Activated T-cell treated with anti-CD3 and anti-CD28 coated beads for 48 hours (primary cell): ENCODE measurements around the gene WDFY2.
"Not testable (repeated sequence)": the region's sequence is repeated elsewhere in the genome, so short reads cannot be mapped to it uniquely, and the experiment has no call there.

Experiments
- DNase-seq: peaks from one replicate; pipeline ENCODE4 v3.0.0-alpha.2; 2020; ENCODE audit warnings: low read depth

Gene WDFY2

DNA sequence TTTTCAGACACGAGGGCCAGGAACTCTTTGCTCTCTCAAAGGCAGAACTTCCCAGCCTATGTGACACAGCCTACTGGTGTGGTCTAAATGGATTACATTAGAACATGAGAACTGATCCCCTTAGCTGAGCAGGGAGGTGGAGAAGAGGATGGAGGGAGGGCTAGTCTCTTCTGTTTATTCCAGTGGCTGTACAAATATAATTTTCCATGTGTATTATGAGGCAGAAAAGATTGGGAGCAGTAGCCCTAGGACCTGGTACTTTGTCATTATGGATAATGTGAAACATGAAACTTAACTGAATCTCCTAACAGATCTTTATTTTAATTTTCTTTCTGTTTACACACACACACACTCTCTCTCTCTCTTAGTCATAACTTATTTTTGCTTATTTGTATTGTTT lies 82.1 kb downstream of the WDFY2 start:
- DNase-seq: no peak

DNA sequence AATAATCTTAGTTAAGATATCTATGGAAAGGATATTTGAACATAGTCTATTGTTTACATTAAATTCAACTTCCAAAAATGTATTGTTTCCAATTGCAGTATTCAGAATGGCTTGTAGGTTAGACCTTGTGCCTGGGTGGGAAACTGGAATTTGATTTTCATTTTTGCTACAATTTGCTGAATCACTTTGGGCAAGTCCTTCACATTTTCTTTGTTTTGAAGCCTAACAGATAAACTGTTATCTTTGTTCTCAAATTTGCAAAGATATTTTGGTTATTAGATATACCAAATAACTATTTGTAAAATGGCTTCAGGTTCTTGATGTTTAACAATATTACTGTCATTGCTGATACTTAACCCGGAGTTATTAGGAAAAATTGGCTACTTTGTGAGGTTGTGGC lies 82.6 kb downstream of the WDFY2 start:
- DNase-seq: no peak

DNA sequence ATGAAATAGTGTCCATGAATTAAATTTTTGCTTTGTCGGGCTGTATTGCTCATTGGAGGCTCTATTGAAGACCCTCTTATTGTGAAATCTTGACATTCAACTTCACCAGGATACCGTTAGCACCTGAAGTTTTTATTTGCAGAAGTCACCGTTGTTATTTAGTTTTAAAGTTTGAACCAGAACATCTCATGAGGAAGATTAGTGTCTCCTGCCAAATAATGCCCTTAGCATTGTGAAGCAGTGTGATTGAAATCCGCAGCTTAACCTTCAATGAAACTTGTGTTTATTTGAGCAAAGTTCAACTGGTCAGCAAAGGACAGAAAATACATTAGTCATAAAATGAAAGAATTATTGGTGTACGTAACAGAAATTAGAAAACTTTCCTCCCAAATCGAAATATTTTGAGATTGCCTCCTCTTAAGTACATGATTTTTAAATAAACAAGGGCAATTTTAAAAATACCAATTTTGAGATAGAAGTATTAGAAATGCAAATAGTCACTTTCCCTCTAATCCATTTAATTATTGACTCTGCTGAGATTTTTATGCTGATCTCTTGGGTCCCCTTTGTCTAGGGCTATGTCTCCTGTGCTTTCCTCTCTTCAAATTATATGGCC lies 84.4 kb downstream of the WDFY2 start:
- no peak for DNase-seq

- no peak for DNase-seq
Measured at GRCh38 chr13:51673165-51673564, 88.9 kb downstream of the WDFY2 start.

DNA sequence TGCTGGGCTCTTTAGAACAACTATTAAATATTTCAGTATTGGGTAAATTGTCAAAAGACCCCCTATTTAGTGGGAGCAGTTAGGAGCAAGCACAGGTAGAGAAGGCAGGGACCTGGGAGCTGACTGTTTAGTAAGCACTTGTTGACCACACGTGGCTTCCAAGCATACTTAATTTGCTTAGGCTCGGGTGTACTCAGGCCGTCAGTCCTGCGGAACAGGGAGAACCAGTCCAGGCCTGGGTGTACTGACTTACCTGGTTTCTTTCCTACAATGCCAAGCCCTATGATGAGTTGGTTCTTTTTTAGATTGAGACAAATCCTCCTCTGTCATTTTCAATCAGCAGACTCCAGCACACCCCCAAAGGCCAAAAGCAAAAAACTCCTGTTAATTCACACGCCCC lies 90.0 kb downstream of the WDFY2 start:
- DNase-seq: no peak

- DNase-seq: no peak
Measured at GRCh38 chr13:51675385-51675784, 91.1 kb downstream of the WDFY2 start.

DNA sequence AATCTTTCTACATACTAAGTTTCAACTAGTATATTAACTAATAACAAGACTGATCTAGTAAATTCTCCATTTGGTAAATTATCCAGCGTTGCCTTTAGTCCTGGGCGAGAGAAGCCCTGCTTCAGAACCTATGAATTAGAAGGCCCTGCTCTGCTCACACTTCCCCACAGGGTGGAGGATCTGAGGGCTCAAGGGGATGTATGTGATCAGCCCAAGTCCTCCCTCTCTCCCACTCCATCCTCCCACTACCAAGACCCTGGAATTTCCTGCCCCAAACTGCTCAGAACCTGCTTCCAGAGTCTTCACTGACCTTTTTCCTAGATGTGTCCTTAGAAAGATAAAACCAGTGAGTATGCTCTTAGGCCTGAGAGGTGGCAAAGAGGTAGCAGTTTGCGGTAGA lies 91.6 kb downstream of the WDFY2 start:
- no peak for DNase-seq

DNA sequence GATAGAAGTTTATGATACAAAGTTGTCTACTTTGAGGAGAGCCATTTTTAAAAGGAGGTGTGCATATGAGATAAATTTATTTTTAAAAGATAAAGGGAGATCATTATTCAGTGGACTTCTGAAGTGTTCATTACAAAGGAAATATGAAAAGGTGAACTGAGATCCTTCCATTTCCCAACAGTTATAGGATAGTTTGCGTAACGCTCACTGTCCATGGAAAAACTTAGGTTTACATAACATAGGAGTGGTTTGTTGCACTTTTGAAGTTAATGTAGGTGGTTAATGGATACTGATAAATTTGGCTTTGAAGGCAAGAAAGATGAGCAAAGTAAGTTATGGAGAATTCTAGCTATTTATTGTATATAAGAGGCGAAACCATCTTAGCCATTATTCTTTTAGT lies 92.5 kb downstream of the WDFY2 start:
- no peak for DNase-seq

DNA sequence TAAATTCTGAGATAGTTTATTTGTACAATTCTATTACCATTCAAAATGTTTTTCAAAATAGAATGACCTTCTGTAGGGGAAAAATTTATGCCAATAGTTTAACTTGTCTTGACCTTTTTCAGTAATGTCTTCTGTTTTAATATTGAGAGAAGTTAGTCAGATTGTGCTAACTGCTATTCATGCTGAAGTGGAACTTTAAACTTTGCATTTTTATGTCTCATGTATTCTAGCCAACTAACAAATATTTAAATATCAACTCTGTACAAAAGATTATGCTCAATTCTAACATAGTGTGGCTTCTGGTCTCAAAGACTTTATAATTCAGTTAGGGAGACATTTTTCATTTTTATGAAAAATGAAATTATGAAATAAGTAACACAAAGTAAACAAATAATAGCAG lies 94.2 kb downstream of the WDFY2 start:
- DNase-seq: no peak

- DNase-seq: no peak
Measured at GRCh38 chr13:51679616-51680015, 95.4 kb downstream of the WDFY2 start.

GRCh38 chr13:51681037-51681678 lies 96.9 kb downstream of the WDFY2 start:
- DNase-seq: no peak

- DNase-seq: no peak
Measured at GRCh38 chr13:51682686-51683085, 98.4 kb downstream of the WDFY2 start.

- no peak for DNase-seq
Measured at GRCh38 chr13:51683597-51683996, 99.3 kb downstream of the WDFY2 start.

- DNase-seq: no peak
Measured at GRCh38 chr13:51684076-51684475, 99.8 kb downstream of the WDFY2 start.

GRCh38 chr13:51687947-51688714 lies 103.9 kb downstream of the WDFY2 start:
- DNase-seq: no peak

GRCh38 chr13:51688937-51689662 lies 104.8 kb downstream of the WDFY2 start:
- no peak for DNase-seq

DNA sequence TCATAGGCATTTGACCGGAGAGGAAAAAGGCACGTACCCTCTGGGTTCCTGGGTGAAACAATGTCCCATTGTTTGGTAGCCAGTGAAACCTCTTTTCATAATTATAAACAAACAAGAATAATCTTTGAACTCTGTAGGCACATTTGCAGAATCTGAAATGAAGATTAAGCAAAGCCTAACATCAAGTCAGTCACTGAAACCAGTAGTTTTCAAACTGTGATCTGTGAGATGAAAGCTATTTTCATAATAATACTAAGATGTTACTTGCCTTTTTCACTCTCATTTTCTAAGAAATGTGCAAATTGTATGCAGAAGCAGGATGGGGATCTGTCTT lies 105.4 kb downstream of the WDFY2 start:
- no peak for DNase-seq

DNA sequence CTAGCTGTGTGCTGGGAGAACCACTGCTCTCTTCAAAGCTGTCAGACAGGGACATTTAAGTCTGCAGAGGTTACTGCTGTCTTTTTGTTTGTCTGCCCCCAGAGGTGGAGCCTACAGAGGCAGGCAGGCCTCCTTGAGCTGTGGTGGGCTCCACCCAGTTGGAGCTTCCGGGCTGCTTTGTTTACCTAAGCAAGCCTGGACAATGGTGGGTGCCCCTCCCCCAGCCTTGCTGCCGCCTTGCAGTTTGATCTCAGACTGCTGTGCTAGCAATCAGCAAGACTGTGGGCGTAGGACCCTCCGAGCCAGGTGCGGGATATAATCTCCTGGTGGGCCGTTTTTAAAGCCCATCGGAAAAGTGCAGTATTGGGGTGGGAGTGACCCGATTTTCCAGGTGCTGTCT lies 111.4 kb downstream of the WDFY2 start:
- DNase-seq: not testable (repeated sequence)

DNA sequence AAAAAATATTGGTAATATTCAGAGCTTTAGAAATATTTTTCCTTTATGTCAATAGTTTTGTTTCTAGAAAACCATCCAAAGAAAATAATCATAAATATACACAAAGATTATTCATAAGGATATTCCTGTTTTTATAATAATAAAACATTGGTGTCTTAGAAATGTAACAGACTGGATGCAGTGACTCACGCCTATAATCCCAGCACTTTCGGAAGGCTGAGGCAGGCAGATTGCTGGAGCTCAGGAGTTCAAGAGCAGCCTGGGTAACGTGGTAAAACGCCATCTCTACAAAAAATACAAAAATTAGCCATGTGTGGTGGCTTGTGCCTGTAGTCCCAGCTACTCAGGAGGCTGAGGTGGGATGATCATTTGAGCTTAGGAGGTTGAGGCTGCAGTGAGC lies 112.9 kb downstream of the WDFY2 start:
- DNase-seq: no peak

- no peak for DNase-seq
Measured at GRCh38 chr13:51697855-51698254, 113.6 kb downstream of the WDFY2 start.

DNA sequence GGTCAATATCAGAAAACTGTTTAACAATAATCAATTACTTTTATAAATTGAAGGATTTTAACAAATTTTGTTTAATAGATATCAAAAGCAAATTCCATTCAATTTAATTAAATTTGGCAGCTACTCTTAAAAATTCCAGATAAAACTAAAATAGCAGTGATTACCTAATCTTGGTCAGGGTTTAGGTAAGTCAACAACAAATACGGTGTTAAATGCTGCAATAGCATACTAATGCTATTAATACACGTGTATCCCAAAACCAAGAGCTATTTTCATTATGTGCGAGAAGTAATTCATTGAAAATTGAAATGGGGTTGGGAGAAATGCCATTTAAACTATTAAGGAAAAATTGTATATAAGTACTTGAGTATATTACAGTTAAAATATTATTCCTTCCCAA lies 114.1 kb downstream of the WDFY2 start:
- no peak for DNase-seq

- DNase-seq: no peak
Measured at GRCh38 chr13:51704399-51705313, 120.4 kb downstream of the WDFY2 start.
